CD4-positive, alpha-beta T cell (primary cell): Measurements from ENCODE around the gene VGLL3. TPM values are rescaled to one million over a fixed set of nuclear protein-coding genes. Genes with fewer than 3 reads are reported as not detected.

Source experiments
- ATAC-seq: fragments of 200-7000 bp; cut with Tn5 transposase; one replicate; pipeline ENCODE4 v1.10.0; 2022; ENCODE audit warnings: mild to moderate bottlenecking; ENCODE audit not compliant: poor library complexity
- CTCF ChIA-PET: fragments of 350-600 bp; sonication (Branson Sonifier 250); formaldehyde crosslinking; loops from one replicate; lab custom pipeline; 2021; ENCODE audit warnings: antibody characterized with exemption, inconsistent platforms; lab: Charles Lee
- POLR2A ChIA-PET: fragments of 350-600 bp; sonication (Branson Sonifier 250); formaldehyde crosslinking; loops from one replicate; lab custom pipeline; 2021; ENCODE audit warnings: antibody characterized with exemption, inconsistent platforms; lab: Charles Lee
- DNase-seq, 14 experiments: peaks; one replicate each; pipeline ENCODE4 v3.0.0-alpha.2; 2013 to 2020; ENCODE audit warnings: mixed read lengths in 2 of 14
- H3K27ac ChIP-seq, 2 donors: one replicate each; pipeline versions ENCODE4 v1.5.1 to v1.7.0; 2013; ENCODE audit warnings: low read length in 2 of 2, low read depth in 1 of 2, mild to moderate bottlenecking in 1 of 2
- H3K27me3 ChIP-seq, 2 experiments: 1 replicate in 1 of 2; 2 replicates in 1 of 2; pipeline versions ENCODE4 v1.6.1 to v1.7.0; 2013; ENCODE audit warnings: low read length in 2 of 2, control low read depth in 1 of 2, mild to moderate bottlenecking in 1 of 2, moderate library complexity in 1 of 2; ENCODE audit not compliant: insufficient read depth in 2 of 2, control insufficient read depth in 1 of 2
- H3K36me3 ChIP-seq: one replicate; pipeline ENCODE4 v1.6.1; 2013; ENCODE audit warnings: low read length, control low read depth; ENCODE audit not compliant: insufficient read depth
- H3K4me1 ChIP-seq: one replicate; pipeline ENCODE4 v1.6.1; 2013; ENCODE audit warnings: low read length, control low read depth; ENCODE audit not compliant: insufficient read depth
- H3K4me3 ChIP-seq: one replicate; pipeline ENCODE4 v1.5.1; 2013; ENCODE audit warnings: mild to moderate bottlenecking, low read length, moderate library complexity
- H3K9me3 ChIP-seq, 2 experiments: 1 replicate in 1 of 2; 2 replicates in 1 of 2; pipeline versions ENCODE4 v1.6.1 to v1.7.0; 2013; ENCODE audit warnings: low read length in 2 of 2, mild to moderate bottlenecking in 2 of 2, control low read depth in 1 of 2, moderate library complexity in 1 of 2; ENCODE audit not compliant: control insufficient read depth in 1 of 2, insufficient read depth in 1 of 2
- H3K27ac Mint-ChIP-seq: one replicate; pipeline ENCODE4 v1.8.0; 2020; ENCODE audit warnings: mixed read lengths
- H3K27me3 Mint-ChIP-seq: one replicate; pipeline ENCODE4 v1.8.0; 2021; ENCODE audit warnings: mixed read lengths
- H3K36me3 Mint-ChIP-seq: one replicate; pipeline ENCODE4 v1.8.0; 2021; ENCODE audit warnings: low read depth, mixed read lengths
- H3K4me1 Mint-ChIP-seq: one replicate; pipeline ENCODE4 v1.8.0; 2021; ENCODE audit warnings: low read depth, mixed read lengths
- H3K4me3 Mint-ChIP-seq: one replicate; pipeline ENCODE4 v1.8.0; 2020; ENCODE audit warnings: mild to moderate bottlenecking, mixed read lengths
- H3K9me3 Mint-ChIP-seq: one replicate; pipeline ENCODE4 v1.8.0; 2020; ENCODE audit warnings: mixed read lengths
- CTCF ChIP-seq: fragments of 200-600 bp; IDR thresholded peaks from one replicate; pipeline ENCODE4 v1.8.0; 2022; ENCODE audit warnings: antibody characterized with exemption, mild to moderate bottlenecking
- intact Hi-C, 2 experiments: fragments of 100-400 bp; cut with DNase I in 1 of 2; cut with micrococcal nuclease in 1 of 2; formaldehyde crosslinking; loops; one replicate each; pipeline versions ENCODE4 v1.15.1 to v1.9.0; 2023 to 2025; cut with DNase I, micrococcal nuclease
- total RNA-seq, 174 experiments: library from RNA in 2 of 174; stranded (reverse) in 2 of 174; gene quantifications; one replicate each; pipeline ENCODE4 v1.2.3 and lab custom pipeline; 2021 to 2026

Gene VGLL3
- total RNA-seq, 2 experiments from 2014 or later: not detected

GRCh38 chr3:86954226-86954625 lies 36.7 kb downstream of the VGLL3 start:
- ATAC-seq: no peak
- H3K9me3 ChIP-seq: peaks cover 0 to 4% of the 10 kb centered on the region in 2 experiments
- H3K4me1 ChIP-seq: no peaks in the 10 kb centered on the region
- intact Hi-C loops: no loop called here
- H3K27me3 ChIP-seq: no peaks in the 10 kb centered on the region
- TF ChIP-seq CTCF: no peak
- Mint-ChIP-seq H3K9me3 (peaks cover 5% of the 10 kb centered on the region), H3K36me3 (no peaks in the 10 kb centered on the region), H3K27me3 (no peaks in the 10 kb centered on the region), H3K4me1 (no peaks in the 10 kb centered on the region), H3K4me3 (no peak overlapping the region), H3K27ac (no peak overlapping the region)
- H3K4me3 ChIP-seq: no peak overlapping the region
- H3K27ac ChIP-seq: no peak overlapping the region
- POLR2A ChIA-PET: no interaction called here
- CTCF ChIA-PET: no interaction called here
- no peaks in the 10 kb centered on the region for H3K36me3 ChIP-seq
- no peak for DNase-seq

DNA sequence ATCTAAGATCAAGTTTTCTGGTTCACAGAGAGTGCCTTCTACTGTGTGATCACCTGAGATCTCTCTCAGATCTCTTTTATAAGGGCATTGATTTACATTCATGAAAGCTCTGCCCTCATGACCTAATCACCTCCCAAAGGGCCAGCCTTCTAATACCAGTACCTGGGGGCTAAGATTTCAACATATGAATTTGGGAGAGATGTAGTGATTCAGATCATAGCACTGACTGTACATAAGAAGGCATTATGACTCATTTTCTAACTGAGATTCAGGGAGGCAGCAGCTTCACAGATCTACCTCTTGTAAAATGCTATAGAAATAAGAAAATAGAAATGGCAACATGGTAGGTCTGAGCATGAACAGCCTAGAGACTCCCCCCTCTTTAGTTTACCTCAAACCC lies 39.6 kb downstream of the VGLL3 start:
- H3K4me3 ChIP-seq: no peak overlapping the region
- intact Hi-C loops: no loop called here
- DNase-seq (no peak), ATAC-seq (no peak)
- no peaks in the 10 kb centered on the region for H3K27me3 Mint-ChIP-seq
- no peak overlapping the region for H3K27ac Mint-ChIP-seq
- TF ChIP-seq CTCF: no peak
- no peaks in the 10 kb centered on the region for H3K36me3 Mint-ChIP-seq
- no peak overlapping the region for H3K27ac ChIP-seq
- POLR2A ChIA-PET: no interaction called here
- CTCF ChIA-PET: no interaction called here
- H3K9me3 ChIP-seq: peaks cover 0 to 4% of the 10 kb centered on the region in 2 experiments
- H3K27me3 ChIP-seq: no peaks in the 10 kb centered on the region
- no peaks in the 10 kb centered on the region for H3K4me1 ChIP-seq
- no peaks in the 10 kb centered on the region for H3K36me3 ChIP-seq
- no peak overlapping the region for H3K4me3 Mint-ChIP-seq
- H3K4me1 Mint-ChIP-seq: no peaks in the 10 kb centered on the region
- no peaks in the 10 kb centered on the region for H3K9me3 Mint-ChIP-seq

- intact Hi-C loops: no loop called here
- no peaks in the 10 kb centered on the region for H3K36me3 Mint-ChIP-seq
- H3K9me3 ChIP-seq: peaks cover 0 to 4% of the 10 kb centered on the region in 2 experiments
- no peak overlapping the region for H3K4me3 Mint-ChIP-seq
- H3K27ac Mint-ChIP-seq: no peak overlapping the region
- H3K9me3 Mint-ChIP-seq: no peaks in the 10 kb centered on the region
- no peak overlapping the region for H3K27ac ChIP-seq
- ChIA-PET POLR2A (no interaction called here), CTCF (no interaction called here)
- no peaks in the 10 kb centered on the region for H3K4me1 ChIP-seq
- DNase-seq (no peak), ATAC-seq (no peak)
- TF ChIP-seq CTCF: no peak
- no peaks in the 10 kb centered on the region for H3K27me3 ChIP-seq
- H3K4me3 ChIP-seq: no peak overlapping the region
- H3K36me3 ChIP-seq: no peaks in the 10 kb centered on the region
- no peaks in the 10 kb centered on the region for H3K27me3 Mint-ChIP-seq
- no peaks in the 10 kb centered on the region for H3K4me1 Mint-ChIP-seq
These were observed 40.2 kb downstream of the VGLL3 start for GRCh38 chr3:86950717-86951116.
